Colonic mucosa (tissue), 4 donors: ENCODE measurements around the gene LRRC14B. TPM values are rescaled to one million over a fixed set of nuclear protein-coding genes. Genes with fewer than 3 reads are reported as not detected.

Experiments used
- DNase-seq: peaks from one replicate; pipeline ENCODE4 v3.0.0-alpha.2; 2020
- H3K27ac ChIP-seq: fragments of 200-600 bp; one replicate; pipeline ENCODE4 v1.8.0; 2021
- H3K27me3 ChIP-seq: fragments of 200-600 bp; one replicate; pipeline ENCODE4 v1.8.0; 2021
- H3K36me3 ChIP-seq: fragments of 200-600 bp; one replicate; pipeline ENCODE4 v1.8.0; 2021
- H3K4me1 ChIP-seq: fragments of 200-600 bp; one replicate; pipeline ENCODE4 v1.8.0; 2021; ENCODE audit warnings: mild to moderate bottlenecking
- H3K4me3 ChIP-seq: fragments of 200-600 bp; one replicate; pipeline ENCODE4 v1.8.0; 2021
- H3K9ac ChIP-seq, 2 donors: one replicate each; pipeline ENCODE4 v1.7.0; 2013; ENCODE audit warnings: control low read depth in 2 of 2, low read depth in 2 of 2, low read length in 2 of 2
- H3K9me3 ChIP-seq: fragments of 200-600 bp; one replicate; pipeline ENCODE4 v1.8.0; 2021
- intact Hi-C: fragments of 100-400 bp; cut with DNase I; formaldehyde crosslinking; loops from one replicate; pipeline ENCODE4 v1.14.1; 2022
- total RNA-seq, 2 donors: library from RNA; stranded (reverse); fragmentation: NEBNext Ultra II Directional in 1 of 2; extraction: Animal tissue kit (Norgen Biotek cat#: 25700) in 1 of 2; gene quantifications; one replicate each; pipeline ENCODE4 v1.2.1, GENCODE V29; 2021
- TF ChIP-seq, protein P1 (sequence below): fragments of 200-600 bp; IDR thresholded peaks from one replicate; pipeline ENCODE4 v1.8.0; 2022; ENCODE audit warnings: antibody characterized with exemption, mild to moderate bottlenecking
- donor health status: healthy.
- donor health status: DM: no; HTN: no; CAD: no.
- donor health status: DM: no; HTN: no; CAD: no.

The LRRC14B gene
- total RNA-seq, 2 donors from 2014 or later = not detected

DNA sequence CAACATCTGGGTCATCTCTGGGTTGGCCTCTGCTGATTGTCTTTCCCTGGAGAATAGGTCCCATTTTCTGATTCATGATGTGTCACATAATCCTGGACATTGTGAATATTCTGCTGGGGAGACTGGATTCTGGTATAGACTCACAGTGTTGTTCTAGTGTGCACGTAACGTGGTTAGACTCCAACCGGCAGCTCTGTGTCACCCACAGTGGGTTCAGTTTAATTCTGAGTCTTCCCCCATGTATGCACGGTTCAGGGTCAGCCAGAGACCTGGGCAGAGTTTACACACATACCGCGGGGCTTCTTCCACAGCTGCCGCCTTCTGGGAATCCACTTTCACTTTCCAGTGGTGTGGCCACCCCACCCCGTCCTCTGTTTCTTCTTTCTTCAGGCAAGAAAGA, 38.0 kb upstream of the LRRC14B start:
- no peaks in the 10 kb centered on the region for H3K9me3 ChIP-seq
- no peak overlapping the region for H3K4me3 ChIP-seq
- no peak overlapping the region for H3K27ac ChIP-seq
- H3K9ac ChIP-seq = no peak overlapping the region
- no peaks in the 10 kb centered on the region for H3K4me1 ChIP-seq
- intact Hi-C loops = no loop called here
- H3K36me3 ChIP-seq = no peaks in the 10 kb centered on the region
- TF ChIP-seq, protein P1, sequence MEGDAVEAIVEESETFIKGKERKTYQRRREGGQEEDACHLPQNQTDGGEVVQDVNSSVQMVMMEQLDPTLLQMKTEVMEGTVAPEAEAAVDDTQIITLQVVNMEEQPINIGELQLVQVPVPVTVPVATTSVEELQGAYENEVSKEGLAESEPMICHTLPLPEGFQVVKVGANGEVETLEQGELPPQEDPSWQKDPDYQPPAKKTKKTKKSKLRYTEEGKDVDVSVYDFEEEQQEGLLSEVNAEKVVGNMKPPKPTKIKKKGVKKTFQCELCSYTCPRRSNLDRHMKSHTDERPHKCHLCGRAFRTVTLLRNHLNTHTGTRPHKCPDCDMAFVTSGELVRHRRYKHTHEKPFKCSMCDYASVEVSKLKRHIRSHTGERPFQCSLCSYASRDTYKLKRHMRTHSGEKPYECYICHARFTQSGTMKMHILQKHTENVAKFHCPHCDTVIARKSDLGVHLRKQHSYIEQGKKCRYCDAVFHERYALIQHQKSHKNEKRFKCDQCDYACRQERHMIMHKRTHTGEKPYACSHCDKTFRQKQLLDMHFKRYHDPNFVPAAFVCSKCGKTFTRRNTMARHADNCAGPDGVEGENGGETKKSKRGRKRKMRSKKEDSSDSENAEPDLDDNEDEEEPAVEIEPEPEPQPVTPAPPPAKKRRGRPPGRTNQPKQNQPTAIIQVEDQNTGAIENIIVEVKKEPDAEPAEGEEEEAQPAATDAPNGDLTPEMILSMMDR = no peak
- H3K27me3 ChIP-seq = no peaks in the 10 kb centered on the region
- peak; percentile 4 for DNase-seq

DNA sequence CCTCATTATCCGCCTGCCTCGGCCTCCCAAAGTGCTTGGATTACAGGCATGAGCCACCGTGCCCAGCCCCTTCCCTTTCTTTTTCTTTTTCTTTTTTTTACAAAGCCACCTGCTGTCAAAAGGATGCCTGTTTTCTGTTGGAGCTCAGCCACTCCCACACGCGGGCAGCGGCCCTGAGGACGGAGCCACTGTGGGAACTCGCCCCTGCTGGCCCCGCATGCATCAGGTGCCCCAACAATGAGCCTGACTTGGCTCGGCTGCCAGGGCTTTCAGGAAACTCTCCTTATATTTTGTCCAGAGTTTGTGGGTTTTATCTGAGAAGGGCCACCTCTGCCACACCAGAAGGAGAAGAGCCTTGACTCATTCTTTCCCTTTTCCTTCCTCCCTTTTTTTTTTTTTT, 37.1 kb upstream of the LRRC14B start:
- Histone ChIP-seq H3K27ac (no peak overlapping the region), H3K36me3 (no peaks in the 10 kb centered on the region), H3K4me3 (no peak overlapping the region), H3K27me3 (no peaks in the 10 kb centered on the region), H3K9ac (no peak overlapping the region), H3K9me3 (no peaks in the 10 kb centered on the region), H3K4me1 (no peaks in the 10 kb centered on the region)
- intact Hi-C loops = no loop called here
- TF ChIP-seq, protein P1 = no peak
- no peak for DNase-seq

DNA sequence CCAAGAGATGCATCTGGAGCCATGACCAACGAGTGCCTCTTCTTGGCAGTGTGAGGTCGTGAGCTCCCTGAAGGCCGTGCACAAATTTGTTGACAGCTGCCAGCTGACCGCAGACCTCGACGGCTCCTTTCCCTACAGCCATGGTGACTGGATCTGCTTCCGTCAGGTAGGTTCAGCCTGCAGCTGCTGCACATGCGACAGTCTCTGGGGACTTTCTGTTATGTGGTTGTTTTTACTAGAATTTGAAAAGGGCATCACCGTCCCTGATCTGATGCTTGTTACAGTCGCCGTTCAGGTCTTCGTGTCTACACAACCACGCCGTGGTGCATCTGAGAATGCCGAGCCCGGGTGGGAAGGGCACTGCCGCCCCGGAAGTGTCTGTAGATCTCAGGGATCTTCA, 36.5 kb upstream of the LRRC14B start:
- peak; percentile 12 for DNase-seq
- intact Hi-C loops = no loop called here
- no peaks in the 10 kb centered on the region for H3K9me3 ChIP-seq
- no peak overlapping the region for H3K27ac ChIP-seq
- TF ChIP-seq, protein P1 = no peak
- H3K4me1 ChIP-seq = no peaks in the 10 kb centered on the region
- no peak overlapping the region for H3K9ac ChIP-seq
- no peaks in the 10 kb centered on the region for H3K27me3 ChIP-seq
- no peaks in the 10 kb centered on the region for H3K36me3 ChIP-seq
- H3K4me3 ChIP-seq = no peak overlapping the region

- no peaks in the 10 kb centered on the region for H3K9me3 ChIP-seq
- TF ChIP-seq, protein P1 = no peak
- H3K4me3 ChIP-seq = no peak overlapping the region
- intact Hi-C loops = no loop called here
- H3K27me3 ChIP-seq = no peaks in the 10 kb centered on the region
- H3K9ac ChIP-seq = no peak overlapping the region
- H3K27ac ChIP-seq = no peak overlapping the region
- H3K4me1 ChIP-seq = no peaks in the 10 kb centered on the region
- no peaks in the 10 kb centered on the region for H3K36me3 ChIP-seq
- peak; percentile 7 for DNase-seq
These were observed 35.5 kb upstream of the LRRC14B start for GRCh38 chr5:155651-156410.

DNA sequence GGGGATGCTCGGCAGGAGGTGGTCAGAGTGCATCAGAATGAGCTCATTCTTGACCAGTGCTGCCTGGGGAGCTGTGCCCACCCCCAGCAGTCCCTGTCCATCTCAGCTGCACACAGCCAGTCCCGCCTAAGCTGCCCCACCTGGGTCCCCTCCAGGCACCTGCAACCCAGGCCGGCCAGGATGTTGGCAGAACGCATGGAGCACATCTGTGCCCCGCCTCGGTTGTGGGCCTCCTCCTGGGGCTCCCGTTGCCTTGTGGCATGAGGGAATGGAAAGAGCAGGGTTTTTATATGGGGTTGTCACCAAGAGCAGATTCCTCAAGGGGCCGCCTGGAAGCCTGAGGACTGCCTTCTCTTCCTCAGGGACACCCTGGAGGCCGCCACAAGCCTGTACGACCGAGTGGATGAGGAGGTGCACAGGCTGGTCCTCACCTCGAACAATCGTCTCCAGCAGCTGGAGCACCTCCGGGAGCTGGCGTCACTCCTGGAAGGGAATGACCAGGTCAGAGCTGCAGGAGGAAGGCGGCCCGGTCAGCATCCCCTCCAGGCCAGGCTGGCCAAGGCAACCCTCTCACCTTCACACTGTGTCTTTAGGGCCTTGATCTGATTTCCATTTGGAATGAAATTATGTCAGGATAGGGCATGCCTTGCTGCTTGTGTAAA, 34.8 kb upstream of the LRRC14B start:
- Histone ChIP-seq H3K27me3 (no peaks in the 10 kb centered on the region), H3K4me1 (no peaks in the 10 kb centered on the region), H3K9ac (no peak overlapping the region), H3K9me3 (no peaks in the 10 kb centered on the region), H3K4me3 (no peak overlapping the region), H3K27ac (no peak overlapping the region), H3K36me3 (no peaks in the 10 kb centered on the region)
- intact Hi-C loops = no loop called here
- TF ChIP-seq, protein P1 = no peak
- peak; percentile 12 for DNase-seq
